Lung (tissue), 12 donors: Measurements from ENCODE around the gene CYS1. TPM values are rescaled to one million over a fixed set of nuclear protein-coding genes. Genes with fewer than 3 reads are reported as not detected.

ENCODE experiments used
- ATAC-seq: fragments of 200-7000 bp; cut with Tn5 transposase; one replicate; pipeline ENCODE4 v1.9.1; 2020; ENCODE audit warnings: moderate number of reproducible peaks; ENCODE audit not compliant: insufficient read depth, low FRiP score
- DNase-seq, 3 donors: peaks; one replicate each; pipeline ENCODE4 v3.0.0-alpha.2; 2013 to 2017
- H3K27ac ChIP-seq, 2 donors: one replicate each; pipeline ENCODE4 v1.5.1; 2013; ENCODE audit warnings: mild to moderate bottlenecking in 2 of 2, moderate library complexity in 2 of 2, control low read depth in 1 of 2, inconsistent platforms in 1 of 2, low read depth in 1 of 2, low read length in 1 of 2
- H3K27me3 ChIP-seq, 3 donors: one replicate each; pipeline ENCODE4 v1.5.1; 2013; ENCODE audit warnings: low read length in 2 of 3; ENCODE audit not compliant: control insufficient read depth in 3 of 3, insufficient read depth in 3 of 3
- H3K36me3 ChIP-seq, 4 donors: one replicate each; pipeline ENCODE4 v1.5.1; 2013; ENCODE audit warnings: low read length in 4 of 4, mild to moderate bottlenecking in 1 of 4, moderate library complexity in 1 of 4; ENCODE audit not compliant: control insufficient read depth in 4 of 4, insufficient read depth in 4 of 4
- H3K4me1 ChIP-seq, 5 donors: one replicate each; pipeline ENCODE4 v1.5.1; 2013; ENCODE audit warnings: low read length in 5 of 5, mild to moderate bottlenecking in 2 of 5, moderate library complexity in 1 of 5; ENCODE audit not compliant: control insufficient read depth in 5 of 5, insufficient read depth in 5 of 5
- H3K4me3 ChIP-seq: one replicate; pipeline ENCODE4 v1.5.1; 2013; ENCODE audit warnings: mild to moderate bottlenecking, control low read depth, moderate library complexity
- H3K9ac ChIP-seq, 2 donors: one replicate each; pipeline ENCODE4 v1.5.1; 2013; ENCODE audit warnings: low read length in 2 of 2, control low read depth in 1 of 2; ENCODE audit not compliant: insufficient read depth in 1 of 2
- H3K9me3 ChIP-seq, 4 donors: one replicate each; pipeline ENCODE4 v1.5.1; 2013; ENCODE audit warnings: low read length in 3 of 4, mild to moderate bottlenecking in 1 of 4, moderate library complexity in 1 of 4; ENCODE audit not compliant: control insufficient read depth in 4 of 4, insufficient read depth in 3 of 4
- WGBS, 2 donors: extraction: QIAGEN DNeasy Blood & Tissue Kit; methylation state at CpG; one replicate each; pipeline ENCODE4 v1.1.7; 2013; 5-methylcytosine and 5-hydroxymethylcytosine counted together
- polyA plus RNA-seq, 2 donors: library from polyadenylated mRNA; stranded (reverse); fragments of 200-250 nt; gene quantifications; one replicate each; pipeline ENCODE4 v1.2.1, GENCODE V29; 2013
- total RNA-seq, 2 donors: library from RNA; depleted of rRNA in 1 of 2; stranded (reverse); fragments of >200 nt in 1 of 2; gene quantifications; one replicate each; pipeline ENCODE4 v1.2.1, GENCODE V29; 2014 to 2021
- TF ChIP-seq, protein P1 (sequence below): IDR thresholded peaks from 2 replicates; pipeline ENCODE4 v1.5.1; 2012; ENCODE audit warnings: mild to moderate bottlenecking; ENCODE audit errors: control extremely low read depth, extremely low read depth
- donor health status: control.
- donor health status: control.
- donor health status: Bipolar disorder and iron deficiency.
- donor health status: healthy.
- donor health status: DM: yes; HTN: yes; CAD: no.

CYS1 gene
- total and polyA plus RNA-seq, 4 donors: 0.35 to 5.1 (median 1.0) TPM

DNA sequence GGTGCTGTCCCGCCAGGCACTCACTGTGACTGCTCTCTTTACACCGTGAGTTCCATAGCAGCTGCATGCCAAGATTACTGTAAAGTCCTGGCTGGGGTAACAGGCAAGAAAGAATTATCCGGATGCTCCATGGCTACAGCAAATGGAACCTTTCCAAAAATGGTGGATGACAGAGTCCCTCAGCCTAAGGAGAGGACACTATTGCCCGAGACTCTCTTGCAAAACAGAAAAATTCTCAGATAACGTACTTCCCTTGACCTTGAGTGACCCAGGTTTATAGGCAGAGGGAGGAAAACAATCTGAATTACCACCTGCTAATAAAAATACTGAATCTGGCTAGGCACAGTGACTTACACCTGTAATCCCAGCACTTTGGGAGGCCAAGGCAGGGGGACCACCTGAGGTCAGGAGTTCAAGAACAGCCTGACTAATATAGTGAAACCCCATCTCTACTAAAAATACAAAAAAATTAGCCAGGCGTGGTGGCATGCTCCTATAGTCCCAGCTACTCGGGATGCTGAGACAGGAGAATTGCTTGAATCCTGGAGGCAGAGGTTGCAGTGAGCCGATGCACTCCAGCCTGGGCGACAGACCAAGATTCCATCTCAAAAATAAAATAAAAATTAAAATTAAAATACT, 4.5 kb downstream of the CYS1 start:
- WGBS, 2 donors: 68 to 74% methylated on average over 9 of the region's 9 CpGs
- Histone ChIP-seq H3K27ac (no peak overlapping the region), H3K36me3 (peaks cover 0 to 2% (median 0%) of the 10 kb centered on the region in 4 donors), H3K4me3 (no peak overlapping the region), H3K4me1 (peaks cover 0 to 11% (median 4%) of the 10 kb centered on the region in 5 donors), H3K9me3 (no peaks in the 10 kb centered on the region), H3K27me3 (no peaks in the 10 kb centered on the region), H3K9ac (no peak overlapping the region)
- TF ChIP-seq, protein P1, sequence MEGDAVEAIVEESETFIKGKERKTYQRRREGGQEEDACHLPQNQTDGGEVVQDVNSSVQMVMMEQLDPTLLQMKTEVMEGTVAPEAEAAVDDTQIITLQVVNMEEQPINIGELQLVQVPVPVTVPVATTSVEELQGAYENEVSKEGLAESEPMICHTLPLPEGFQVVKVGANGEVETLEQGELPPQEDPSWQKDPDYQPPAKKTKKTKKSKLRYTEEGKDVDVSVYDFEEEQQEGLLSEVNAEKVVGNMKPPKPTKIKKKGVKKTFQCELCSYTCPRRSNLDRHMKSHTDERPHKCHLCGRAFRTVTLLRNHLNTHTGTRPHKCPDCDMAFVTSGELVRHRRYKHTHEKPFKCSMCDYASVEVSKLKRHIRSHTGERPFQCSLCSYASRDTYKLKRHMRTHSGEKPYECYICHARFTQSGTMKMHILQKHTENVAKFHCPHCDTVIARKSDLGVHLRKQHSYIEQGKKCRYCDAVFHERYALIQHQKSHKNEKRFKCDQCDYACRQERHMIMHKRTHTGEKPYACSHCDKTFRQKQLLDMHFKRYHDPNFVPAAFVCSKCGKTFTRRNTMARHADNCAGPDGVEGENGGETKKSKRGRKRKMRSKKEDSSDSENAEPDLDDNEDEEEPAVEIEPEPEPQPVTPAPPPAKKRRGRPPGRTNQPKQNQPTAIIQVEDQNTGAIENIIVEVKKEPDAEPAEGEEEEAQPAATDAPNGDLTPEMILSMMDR: no peak
- DNase-seq (no peak), ATAC-seq (no peak)

DNA sequence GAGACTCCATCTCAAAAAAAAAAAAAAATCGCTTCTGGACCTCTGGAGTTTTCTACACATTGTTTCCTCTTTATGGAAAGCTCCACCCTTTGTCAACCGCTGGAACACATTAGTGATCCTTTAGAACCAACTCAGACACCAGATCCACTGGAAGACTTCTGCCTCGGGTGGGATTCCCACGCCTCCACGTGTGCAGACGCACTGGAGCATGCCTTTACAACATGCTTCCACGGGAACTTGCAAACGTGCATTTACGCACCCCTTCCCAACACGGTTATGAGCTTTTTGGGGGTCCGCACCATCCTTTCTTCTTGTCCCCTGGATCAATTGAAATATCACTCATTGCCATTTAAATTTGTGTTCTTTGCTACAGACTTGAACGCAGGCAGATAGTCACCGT, 5.1 kb downstream of the CYS1 start:
- no peaks in the 10 kb centered on the region for H3K9me3 ChIP-seq
- H3K4me3 ChIP-seq: no peak overlapping the region
- TF ChIP-seq, protein P1: no peak
- no peaks in the 10 kb centered on the region for H3K27me3 ChIP-seq
- ATAC-seq (no peak), DNase-seq (no peak)
- WGBS, 2 donors: 84 to 88% methylated on average over 13 of the region's 13 CpGs
- peaks cover 0 to 11% (median 0%) of the 10 kb centered on the region in 5 donors for H3K4me1 ChIP-seq
- H3K27ac ChIP-seq: no peak overlapping the region
- no peak overlapping the region for H3K9ac ChIP-seq
- H3K36me3 ChIP-seq: peaks cover 0 to 2% (median 0%) of the 10 kb centered on the region in 4 donors

DNA sequence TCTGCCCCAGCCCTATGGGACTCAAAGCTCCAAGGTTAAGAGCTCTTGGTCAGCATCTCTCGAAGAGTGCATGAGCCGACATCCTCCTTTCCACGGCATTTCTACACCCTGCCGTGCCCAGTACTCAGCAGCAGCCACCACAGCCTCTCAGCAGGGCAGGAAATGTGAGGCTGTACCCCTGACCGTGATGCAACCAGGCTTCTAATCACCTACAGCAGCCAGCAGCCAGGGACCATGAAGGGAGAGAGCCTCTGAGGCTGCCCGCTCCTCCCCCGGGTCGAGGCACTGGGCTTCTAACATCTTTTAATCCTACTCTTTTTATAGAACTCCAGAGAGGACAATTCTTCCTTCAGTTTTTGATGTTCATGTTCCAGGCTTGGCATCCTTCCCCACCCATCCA, 6.5 kb downstream of the CYS1 start:
- peaks cover 0 to 2% (median 0%) of the 10 kb centered on the region in 4 donors for H3K36me3 ChIP-seq
- TF ChIP-seq, protein P1: no peak
- no peaks in the 10 kb centered on the region for H3K9me3 ChIP-seq
- H3K27me3 ChIP-seq: no peaks in the 10 kb centered on the region
- H3K4me3 ChIP-seq: no peak overlapping the region
- ATAC-seq: no peak
- H3K9ac ChIP-seq: no peak overlapping the region
- 60 to 66% methylated on average over 8 of the region's 8 CpGs for WGBS, 2 donors
- peaks cover 0 to 7% (median 0%) of the 10 kb centered on the region in 5 donors for H3K4me1 ChIP-seq
- DNase-seq: no peak
- no peak overlapping the region for H3K27ac ChIP-seq
